IPS-15b (cell line): ENCODE measurements around the gene RASSF4.

Experiments
- H3K27me3 ChIP-seq: one replicate; pipeline ENCODE4 v1.6.1; 2013; ENCODE audit warnings: low read length; ENCODE audit not compliant: control insufficient read depth, insufficient read depth
- H3K36me3 ChIP-seq: one replicate; pipeline ENCODE4 v1.6.1; 2013; ENCODE audit warnings: low read length; ENCODE audit not compliant: control insufficient read depth, insufficient read depth
- H3K4me1 ChIP-seq: one replicate; pipeline ENCODE4 v1.6.1; 2013; ENCODE audit warnings: mild to moderate bottlenecking, low read length; ENCODE audit not compliant: control insufficient read depth, insufficient read depth
- H3K4me3 ChIP-seq: one replicate; pipeline ENCODE4 v1.5.1; 2013; ENCODE audit warnings: low read depth, low read length
- H3K9ac ChIP-seq: one replicate; pipeline ENCODE4 v1.6.1; 2013; ENCODE audit warnings: low read depth, mild to moderate bottlenecking, low read length
- H3K9me3 ChIP-seq: one replicate; pipeline ENCODE4 v1.6.1; 2013; ENCODE audit warnings: mild to moderate bottlenecking, low read length; ENCODE audit not compliant: control insufficient read depth, insufficient read depth

Gene RASSF4

GRCh38 chr10:44921506-44921905 lies 38.1 kb upstream of the RASSF4 start:
- no peak overlapping the region for H3K4me3 ChIP-seq

GRCh38 chr10:44922021-44922420 lies 37.6 kb upstream of the RASSF4 start:
- Histone ChIP-seq H3K4me3 (no peak overlapping the region), H3K27me3 (no peaks in the 10 kb centered on the region), H3K36me3 (no peaks in the 10 kb centered on the region), H3K4me1 (no peaks in the 10 kb centered on the region), H3K9ac (no peak overlapping the region), H3K9me3 (no peaks in the 10 kb centered on the region)

More at GRCh38 chr10:44921506-44921905, 38.1 kb upstream of the RASSF4 start:
- Histone ChIP-seq H3K9ac (no peak overlapping the region), H3K36me3 (no peaks in the 10 kb centered on the region), H3K27me3 (no peaks in the 10 kb centered on the region), H3K9me3 (no peaks in the 10 kb centered on the region), H3K4me1 (no peaks in the 10 kb centered on the region)

GRCh38 chr10:44922796-44923545 lies 36.6 kb upstream of the RASSF4 start:
- no peaks in the 10 kb centered on the region for H3K4me1 ChIP-seq

GRCh38 chr10:44923611-44924010 lies 36.0 kb upstream of the RASSF4 start:
- Histone ChIP-seq H3K27me3 (no peaks in the 10 kb centered on the region), H3K9ac (no peak overlapping the region), H3K4me1 (no peaks in the 10 kb centered on the region), H3K36me3 (no peaks in the 10 kb centered on the region), H3K4me3 (no peak overlapping the region), H3K9me3 (no peaks in the 10 kb centered on the region)

More at GRCh38 chr10:44922796-44923545, 36.6 kb upstream of the RASSF4 start:
- H3K27me3 ChIP-seq: no peaks in the 10 kb centered on the region
- no peak overlapping the region for H3K4me3 ChIP-seq
- H3K36me3 ChIP-seq: no peaks in the 10 kb centered on the region
- no peak overlapping the region for H3K9ac ChIP-seq
- no peaks in the 10 kb centered on the region for H3K9me3 ChIP-seq

GRCh38 chr10:44924261-44925040 lies 35.2 kb upstream of the RASSF4 start:
- Histone ChIP-seq H3K9ac (no peak overlapping the region), H3K27me3 (no peaks in the 10 kb centered on the region), H3K36me3 (no peaks in the 10 kb centered on the region), H3K4me3 (no peak overlapping the region), H3K4me1 (no peaks in the 10 kb centered on the region), H3K9me3 (no peaks in the 10 kb centered on the region)

GRCh38 chr10:44925224-44925623 lies 34.4 kb upstream of the RASSF4 start:
- no peaks in the 10 kb centered on the region for H3K9me3 ChIP-seq
- no peak overlapping the region for H3K4me3 ChIP-seq
- H3K36me3 ChIP-seq: no peaks in the 10 kb centered on the region
- no peaks in the 10 kb centered on the region for H3K27me3 ChIP-seq
- H3K4me1 ChIP-seq: no peaks in the 10 kb centered on the region
- H3K9ac ChIP-seq: no peak overlapping the region

- Histone ChIP-seq H3K9me3 (no peaks in the 10 kb centered on the region), H3K4me1 (no peaks in the 10 kb centered on the region), H3K9ac (no peak overlapping the region), H3K4me3 (no peak overlapping the region), H3K36me3 (no peaks in the 10 kb centered on the region), H3K27me3 (no peaks in the 10 kb centered on the region)
Observed at GRCh38 chr10:44925811-44926750, 33.5 kb upstream of the RASSF4 start.

GRCh38 chr10:44926751-44927351 lies 32.8 kb upstream of the RASSF4 start:
- H3K4me1 ChIP-seq: no peaks in the 10 kb centered on the region
- H3K9ac ChIP-seq: no peak overlapping the region
- H3K4me3 ChIP-seq: no peak overlapping the region
- no peaks in the 10 kb centered on the region for H3K9me3 ChIP-seq
- no peaks in the 10 kb centered on the region for H3K36me3 ChIP-seq
- H3K27me3 ChIP-seq: no peaks in the 10 kb centered on the region

- H3K9ac ChIP-seq: no peak overlapping the region
- no peaks in the 10 kb centered on the region for H3K36me3 ChIP-seq
- no peaks in the 10 kb centered on the region for H3K9me3 ChIP-seq
- no peak overlapping the region for H3K4me3 ChIP-seq
- H3K27me3 ChIP-seq: no peaks in the 10 kb centered on the region
- H3K4me1 ChIP-seq: no peaks in the 10 kb centered on the region
Observed at GRCh38 chr10:44927352-44927751, 32.2 kb upstream of the RASSF4 start.

- Histone ChIP-seq H3K9ac (no peak overlapping the region), H3K27me3 (no peaks in the 10 kb centered on the region), H3K4me1 (peaks cover 3% of the 10 kb centered on the region), H3K36me3 (no peaks in the 10 kb centered on the region), H3K4me3 (no peak overlapping the region), H3K9me3 (no peaks in the 10 kb centered on the region)
Observed at GRCh38 chr10:44928462-44928861, 31.1 kb upstream of the RASSF4 start.
